Measurements from ENCODE around the gene LPGAT1.

- TF ChIP-seq EZH2 (IDR thresholded peaks at IDR 0.05) (no peak), POLR2AphosphoS5 (IDR thresholded peaks at IDR 0.05; ENCODE audit: borderline replicate concordance, low read depth, low read length) (no peak), FOXP2 (optimal IDR thresholded peaks at IDR 0.05; ENCODE audit: control extremely low read depth, extremely low read length, insufficient read depth) (no peak)
Measured at GRCh38 chr1:211808475-211808874, 22.1 kb downstream of the LPGAT1 start.
